Fibroblast of skin of left biceps (primary cell): Measurements from ENCODE around the gene PAK4.

ENCODE experiments used
- DNase-seq, 2 experiments: peaks; one replicate each; pipeline ENCODE4 v3.0.0-alpha.2; 2013; ENCODE audit warnings: low read depth in 2 of 2

The PAK4 gene

DNA sequence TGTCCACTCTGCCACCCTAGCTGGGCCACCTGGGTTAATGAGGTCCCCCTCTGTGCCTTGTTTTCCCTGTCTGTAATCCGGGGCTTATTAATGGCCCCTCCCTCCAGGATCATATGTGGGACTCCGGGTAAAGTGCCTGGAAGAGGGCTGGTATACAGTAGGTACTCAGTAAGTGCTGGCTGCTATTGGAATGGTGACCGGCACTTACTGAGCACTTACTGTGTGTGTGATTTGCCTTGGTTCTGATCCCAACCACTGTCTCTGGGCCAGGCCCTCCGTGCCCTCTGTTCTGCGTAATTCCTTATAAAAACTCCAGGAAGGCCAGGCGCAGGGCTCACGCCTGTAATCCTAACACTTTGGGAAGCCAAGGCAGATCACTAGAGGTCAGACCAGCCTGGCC is 40.3 kb downstream of the PAK4 start:
- no peak for DNase-seq

DNA sequence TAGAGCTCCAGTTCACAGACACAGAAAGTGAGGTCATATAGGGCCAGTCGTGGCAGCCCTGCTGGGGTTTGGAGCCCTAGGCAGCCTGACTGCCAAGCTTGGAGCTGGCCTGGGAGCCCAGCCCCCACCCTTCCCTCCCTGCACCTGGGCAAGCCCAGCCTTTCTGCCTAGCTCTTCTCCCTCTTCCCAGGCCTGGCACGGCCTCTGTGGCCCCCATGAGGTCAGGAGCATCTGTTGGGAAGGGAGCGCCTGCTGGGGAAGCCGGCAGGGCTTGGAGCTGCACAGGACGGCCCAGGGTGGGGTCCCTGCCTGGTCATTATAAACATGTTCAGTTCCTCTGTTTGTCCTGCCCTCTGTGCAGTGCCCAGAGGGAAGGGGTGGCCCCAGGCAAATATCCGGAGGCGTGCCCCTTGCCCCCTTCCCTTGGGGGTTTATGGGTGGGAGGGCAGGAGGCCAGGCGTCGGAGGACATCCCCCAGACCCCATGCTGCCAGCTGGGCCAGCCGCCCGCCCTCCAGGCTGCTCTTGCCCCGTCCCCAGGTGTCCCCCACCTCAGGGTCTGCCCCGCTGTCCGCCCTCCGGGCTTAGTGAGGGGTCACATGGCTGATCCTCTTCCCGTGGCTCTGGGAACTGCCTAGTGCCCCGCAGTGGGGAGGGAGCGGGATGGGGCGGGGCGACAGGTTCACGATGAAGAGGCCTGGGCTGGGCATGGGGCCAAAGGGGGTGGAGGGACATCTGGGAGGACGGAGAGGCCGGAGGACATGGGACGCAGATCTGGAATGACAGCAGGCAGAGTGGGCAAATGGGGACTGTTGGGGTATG is 41.2 kb downstream of the PAK4 start:
- DNase-seq = no peak

DNA sequence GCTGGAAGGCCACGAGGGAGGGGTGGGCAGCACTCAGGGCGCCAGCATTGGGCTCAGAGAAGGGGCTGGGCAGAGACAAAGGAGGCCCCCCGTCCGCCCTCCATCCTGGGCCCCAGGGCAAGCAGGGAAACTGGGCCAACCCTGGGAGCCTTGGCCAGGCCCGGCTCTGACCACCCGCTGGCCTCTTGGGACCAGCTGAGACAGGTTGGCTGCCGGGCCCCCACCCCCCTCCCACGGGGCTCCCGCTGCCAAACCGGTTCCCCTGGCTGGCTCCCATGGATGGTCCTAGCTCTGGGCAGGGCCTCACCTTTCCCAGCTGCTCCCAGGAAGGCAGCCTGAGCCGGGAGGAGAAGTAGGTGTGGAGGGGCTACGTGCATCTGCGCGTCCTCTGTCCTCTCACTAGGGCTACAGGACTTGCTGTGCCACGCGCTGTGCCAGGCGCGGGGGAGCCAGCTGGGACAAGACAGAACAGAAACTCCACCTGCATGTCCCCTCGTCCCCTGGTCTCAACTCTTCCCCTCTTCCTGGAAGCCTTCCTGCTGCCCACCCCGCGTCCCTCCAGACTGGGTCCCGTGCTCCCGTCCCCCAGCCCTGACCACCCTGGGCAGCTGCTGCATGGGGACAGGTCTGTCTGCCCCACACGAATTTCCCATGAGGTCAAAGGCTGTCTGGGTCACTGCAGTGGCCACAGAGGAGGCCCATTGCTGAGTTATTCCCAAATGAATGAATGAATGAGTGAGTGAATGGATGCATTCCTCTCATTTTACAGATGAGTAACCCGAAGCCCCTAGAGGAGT is 42.1 kb downstream of the PAK4 start:
- no peak for DNase-seq

DNA sequence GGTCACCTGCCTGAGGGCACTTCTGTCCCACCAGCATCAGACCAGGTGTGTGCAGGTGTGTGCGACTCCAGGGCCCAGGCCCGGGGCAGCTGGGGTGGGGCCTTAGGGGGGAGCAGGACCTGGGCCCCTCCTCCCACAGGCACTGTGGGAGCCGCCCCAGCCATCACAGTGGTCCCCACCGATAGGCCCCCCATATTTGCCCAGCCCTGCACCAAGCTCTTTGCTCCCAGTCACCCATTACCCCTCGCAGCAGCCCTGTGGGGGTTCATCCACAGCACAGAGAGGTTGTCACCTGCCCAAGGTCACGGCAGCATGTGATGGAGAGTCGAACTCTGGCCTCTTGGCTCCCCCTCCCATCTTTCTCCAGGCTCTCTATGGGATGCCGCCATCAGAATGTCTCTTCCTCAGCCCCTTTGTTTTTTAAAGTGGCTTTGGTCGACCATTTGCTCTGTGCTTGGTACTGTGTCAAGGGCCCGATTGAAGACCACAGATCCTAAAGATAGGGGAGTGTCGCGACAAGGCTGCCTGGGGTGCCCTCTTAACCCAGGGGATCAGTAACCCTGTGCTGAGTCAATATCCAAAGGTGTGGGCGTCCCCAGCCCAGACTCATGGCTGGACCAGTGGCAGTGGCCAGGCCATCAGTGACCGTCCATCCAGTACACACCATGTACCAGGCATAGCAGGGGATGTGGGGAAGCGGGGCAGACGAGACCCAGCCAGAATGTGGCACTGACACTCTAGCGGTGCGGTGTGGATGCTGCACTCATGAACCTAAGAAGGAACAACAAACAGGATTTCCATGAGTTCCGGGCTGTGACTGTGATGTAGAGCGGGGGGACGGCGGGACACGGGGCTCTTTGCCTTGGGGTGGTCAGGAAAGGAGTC is 42.9 kb downstream of the PAK4 start:
- no peak for DNase-seq

DNA sequence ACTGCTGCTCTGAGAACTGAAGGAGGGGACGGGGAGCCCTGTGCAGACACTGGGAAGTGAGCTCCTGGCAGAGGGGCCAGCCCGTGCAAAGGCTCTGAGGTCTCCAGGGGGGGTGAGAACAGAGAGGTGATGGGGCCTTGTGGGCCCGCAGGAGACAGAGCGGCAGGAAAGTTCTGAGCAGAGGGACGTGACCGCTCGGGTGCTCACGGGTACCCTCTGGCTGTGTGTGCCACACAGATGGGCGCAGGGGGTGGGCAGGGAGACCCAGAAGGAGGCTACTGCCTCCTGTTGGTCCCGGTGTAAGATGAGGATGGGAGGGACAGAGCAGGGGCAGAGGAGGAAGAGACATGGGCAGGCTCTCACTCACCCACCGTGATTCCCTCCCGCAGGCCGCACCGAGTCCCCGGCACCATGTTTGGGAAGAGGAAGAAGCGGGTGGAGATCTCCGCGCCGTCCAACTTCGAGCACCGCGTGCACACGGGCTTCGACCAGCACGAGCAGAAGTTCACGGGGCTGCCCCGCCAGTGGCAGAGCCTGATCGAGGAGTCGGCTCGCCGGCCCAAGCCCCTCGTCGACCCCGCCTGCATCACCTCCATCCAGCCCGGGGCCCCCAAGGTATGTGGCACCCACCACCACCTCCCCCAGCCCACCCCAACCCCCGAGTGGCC is 43.7 kb downstream of the PAK4 start:
- DNase-seq = no peak

DNA sequence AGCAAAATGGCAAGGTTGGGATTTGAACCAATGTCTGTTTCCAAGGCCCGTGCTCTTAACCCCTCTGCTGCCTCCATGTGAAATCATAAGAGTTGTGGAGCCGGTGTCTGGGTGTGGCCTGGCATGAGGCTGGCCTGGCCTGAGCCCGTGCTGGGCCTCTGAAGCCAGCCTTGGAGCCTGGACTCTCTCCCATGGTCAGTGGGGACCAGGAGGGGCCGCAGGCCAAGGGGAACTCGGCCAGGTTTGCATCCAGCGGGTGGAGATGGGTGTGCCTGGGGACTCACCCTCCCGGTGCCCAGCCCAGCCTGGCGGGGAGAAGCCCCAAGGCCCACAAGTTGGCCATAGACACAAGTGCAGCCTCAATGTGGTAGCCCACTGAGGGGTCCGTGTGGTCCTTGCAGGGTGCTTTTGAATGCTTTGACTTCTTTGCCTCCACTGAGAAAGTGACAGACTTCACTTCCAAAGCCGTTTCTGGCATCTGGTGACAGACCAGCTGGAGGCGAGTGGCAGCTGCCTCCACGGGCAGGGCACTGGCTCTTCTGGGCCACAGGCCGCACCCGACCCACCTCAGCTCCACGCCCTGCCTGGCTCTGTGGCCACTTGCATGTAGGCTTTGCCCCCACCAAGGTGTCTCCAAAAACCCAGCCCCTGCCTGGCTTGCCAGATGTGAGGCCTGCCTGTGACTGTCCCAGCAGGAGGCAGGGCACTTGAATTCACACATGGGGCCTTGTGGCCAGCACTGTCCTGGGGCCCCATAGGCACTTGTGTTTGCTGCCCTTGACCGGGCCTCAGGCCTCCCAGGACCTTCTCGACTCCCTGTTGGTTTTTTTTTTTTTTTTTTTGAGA is 45.0 kb downstream of the PAK4 start:
- no peak for DNase-seq

DNA sequence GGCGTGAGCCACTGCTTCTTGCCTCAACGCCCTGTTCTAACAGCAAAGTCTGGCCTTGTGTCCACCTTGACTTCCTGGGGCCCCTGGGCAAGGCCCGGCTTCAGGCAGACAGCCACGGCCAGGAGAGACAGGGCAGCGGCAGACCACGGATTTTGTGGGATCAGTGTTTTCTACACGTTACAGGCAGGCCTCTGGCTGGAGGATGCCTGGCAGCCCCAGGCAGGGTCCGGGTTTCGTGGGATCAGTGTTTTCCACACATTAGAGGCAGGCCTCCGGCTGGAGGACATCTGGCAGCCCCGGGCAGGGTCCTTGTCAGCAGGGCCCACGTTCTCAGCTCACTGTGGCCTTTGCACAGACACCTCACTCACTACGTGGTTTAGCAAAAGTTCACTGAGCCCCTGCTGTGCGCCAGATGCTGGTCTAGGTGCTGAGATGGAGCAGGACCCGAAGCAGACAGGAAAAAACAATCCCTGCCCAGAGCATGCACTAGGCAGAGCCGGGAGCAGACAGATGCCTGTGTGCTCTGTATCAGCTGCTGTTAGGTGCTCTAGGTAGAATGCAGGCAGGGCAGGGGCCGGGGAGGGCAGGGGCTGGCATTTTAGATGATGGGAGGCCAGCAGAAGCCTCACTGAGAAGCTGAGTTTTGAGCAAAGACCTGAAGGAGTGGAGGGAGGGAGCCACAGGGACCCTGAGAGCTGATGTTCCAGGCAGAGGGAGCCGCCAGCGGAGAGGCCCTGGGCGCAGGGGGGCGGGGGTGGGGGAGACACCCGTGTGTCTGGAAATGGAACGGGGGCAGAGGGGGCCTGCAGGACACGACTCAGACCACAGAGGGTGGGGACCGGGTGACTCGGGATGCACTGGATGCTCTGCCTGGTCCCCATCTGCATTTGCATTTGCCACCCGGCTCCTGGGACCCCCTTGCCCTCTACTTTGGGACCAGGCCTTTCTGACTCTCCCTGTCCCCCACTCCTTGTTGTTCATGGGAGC is 46.2 kb downstream of the PAK4 start:
- DNase-seq = no peak

DNA sequence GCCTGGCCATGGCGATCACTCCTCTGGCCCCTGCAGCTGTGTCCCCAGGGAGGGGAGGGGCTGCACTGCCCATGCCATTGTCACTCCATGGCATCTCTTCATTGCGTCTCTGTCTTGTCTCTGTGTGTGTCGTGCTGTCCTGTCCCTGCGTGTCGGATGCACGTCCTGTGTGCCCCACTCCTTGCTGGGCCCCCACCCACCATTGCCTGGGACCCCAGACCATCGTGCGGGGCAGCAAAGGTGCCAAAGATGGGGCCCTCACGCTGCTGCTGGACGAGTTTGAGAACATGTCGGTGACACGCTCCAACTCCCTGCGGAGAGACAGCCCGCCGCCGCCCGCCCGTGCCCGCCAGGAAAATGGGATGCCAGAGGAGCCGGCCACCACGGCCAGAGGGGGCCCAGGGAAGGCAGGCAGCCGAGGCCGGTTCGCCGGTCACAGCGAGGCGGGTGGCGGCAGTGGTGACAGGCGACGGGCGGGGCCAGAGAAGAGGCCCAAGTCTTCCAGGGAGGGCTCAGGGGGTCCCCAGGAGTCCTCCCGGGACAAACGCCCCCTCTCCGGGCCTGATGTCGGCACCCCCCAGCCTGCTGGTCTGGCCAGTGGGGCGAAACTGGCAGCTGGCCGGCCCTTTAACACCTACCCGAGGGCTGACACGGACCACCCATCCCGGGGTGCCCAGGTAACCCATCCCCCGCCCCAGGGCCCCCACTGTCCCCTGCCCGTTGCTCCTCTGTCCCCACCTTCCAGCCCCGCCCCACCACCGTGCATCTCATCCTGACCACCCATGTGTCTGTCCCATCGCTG is 47.3 kb downstream of the PAK4 start:
- no peak for DNase-seq

DNA sequence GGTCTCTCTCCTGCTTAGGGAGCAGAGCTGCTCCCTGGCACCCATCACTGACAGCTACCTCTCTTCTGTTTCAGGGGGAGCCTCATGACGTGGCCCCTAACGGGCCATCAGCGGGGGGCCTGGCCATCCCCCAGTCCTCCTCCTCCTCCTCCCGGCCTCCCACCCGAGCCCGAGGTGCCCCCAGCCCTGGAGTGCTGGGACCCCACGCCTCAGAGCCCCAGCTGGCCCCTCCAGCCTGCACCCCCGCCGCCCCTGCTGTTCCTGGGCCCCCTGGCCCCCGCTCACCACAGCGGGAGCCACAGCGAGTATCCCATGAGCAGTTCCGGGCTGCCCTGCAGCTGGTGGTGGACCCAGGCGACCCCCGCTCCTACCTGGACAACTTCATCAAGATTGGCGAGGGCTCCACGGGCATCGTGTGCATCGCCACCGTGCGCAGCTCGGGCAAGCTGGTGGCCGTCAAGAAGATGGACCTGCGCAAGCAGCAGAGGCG is 48.0 kb downstream of the PAK4 start:
- no peak for DNase-seq

DNA sequence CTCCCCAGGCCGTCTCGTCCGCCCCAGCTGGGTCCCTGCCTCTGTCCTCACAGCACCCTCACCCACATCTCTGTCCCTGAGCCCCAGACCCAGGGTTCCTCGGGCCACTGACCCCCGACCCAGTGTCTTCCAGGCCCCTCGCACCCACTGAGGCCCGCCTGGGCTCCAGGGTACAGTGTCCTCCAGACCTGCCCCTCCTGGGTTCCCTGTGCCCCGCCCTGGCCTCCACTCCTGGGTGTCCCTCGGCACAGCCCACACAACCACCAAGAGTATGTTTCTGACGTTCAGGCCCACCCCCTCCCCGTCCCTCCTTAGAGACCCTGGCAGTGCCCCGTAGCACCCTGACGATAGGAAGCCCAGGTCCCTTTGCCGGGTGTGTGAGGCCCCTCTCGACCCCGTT is 48.6 kb downstream of the PAK4 start:
- DNase-seq = no peak

DNA sequence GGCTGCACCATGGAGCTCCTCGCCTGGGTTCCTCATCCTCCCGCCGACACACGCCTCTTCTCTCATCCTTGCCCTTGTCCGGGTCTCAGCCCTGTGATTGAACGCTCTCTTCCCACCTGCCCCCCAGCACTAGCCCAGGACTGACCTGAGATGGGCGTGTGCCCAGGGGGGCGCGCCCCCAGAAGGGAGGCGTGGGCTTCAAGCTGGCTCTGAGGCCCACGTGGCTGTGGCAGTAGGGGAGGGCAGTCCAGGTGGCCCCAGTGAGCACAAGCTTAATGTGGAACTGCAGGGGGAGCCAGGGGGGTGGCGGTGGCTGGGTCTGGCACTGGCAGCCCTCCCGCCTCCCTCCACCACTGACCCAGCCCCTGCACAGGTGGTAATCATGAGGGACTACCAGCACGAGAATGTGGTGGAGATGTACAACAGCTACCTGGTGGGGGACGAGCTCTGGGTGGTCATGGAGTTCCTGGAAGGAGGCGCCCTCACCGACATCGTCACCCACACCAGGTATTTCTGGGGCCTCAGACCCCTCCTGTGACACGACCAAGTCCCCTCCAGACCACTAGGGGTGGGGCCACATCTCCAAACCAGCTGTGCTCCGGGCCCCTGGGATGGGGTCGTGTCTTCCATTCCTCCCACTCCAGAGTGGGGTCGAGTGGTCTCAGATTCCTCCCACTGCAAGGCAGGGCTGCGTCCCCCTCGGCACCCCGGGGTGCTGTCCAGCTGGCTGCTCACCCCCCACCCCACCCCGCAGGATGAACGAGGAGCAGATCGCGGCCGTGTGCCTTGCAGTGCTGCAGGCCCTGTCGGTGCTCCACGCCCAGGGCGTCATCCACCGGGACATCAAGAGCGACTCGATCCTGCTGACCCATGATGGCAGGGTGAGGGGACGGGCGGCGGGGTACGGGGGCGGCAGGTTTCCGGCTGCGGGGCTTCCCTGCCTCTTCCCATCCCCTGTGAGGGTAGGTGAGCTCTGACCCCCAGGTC is 49.3 kb downstream of the PAK4 start:
- DNase-seq = no peak

DNA sequence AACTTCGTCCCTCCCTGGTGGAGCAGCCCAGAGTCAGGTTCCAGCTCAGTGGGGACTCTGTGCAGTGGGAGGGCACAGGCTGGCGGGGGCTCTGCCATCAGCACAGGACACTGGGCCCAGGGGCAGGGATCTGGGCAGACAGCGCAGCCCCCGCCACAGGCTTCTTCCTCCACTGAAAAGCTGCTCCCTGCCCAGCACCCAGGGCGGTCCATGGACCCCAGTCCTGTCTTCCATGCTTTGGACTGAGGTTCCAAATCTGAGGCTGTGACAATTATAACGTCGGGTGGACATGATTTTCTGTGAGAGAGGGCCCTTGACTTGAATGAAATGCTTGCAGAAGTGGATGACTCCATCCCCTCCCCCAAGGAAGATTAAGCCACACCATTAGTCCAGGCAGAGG is 50.0 kb downstream of the PAK4 start:
- no peak for DNase-seq

DNA sequence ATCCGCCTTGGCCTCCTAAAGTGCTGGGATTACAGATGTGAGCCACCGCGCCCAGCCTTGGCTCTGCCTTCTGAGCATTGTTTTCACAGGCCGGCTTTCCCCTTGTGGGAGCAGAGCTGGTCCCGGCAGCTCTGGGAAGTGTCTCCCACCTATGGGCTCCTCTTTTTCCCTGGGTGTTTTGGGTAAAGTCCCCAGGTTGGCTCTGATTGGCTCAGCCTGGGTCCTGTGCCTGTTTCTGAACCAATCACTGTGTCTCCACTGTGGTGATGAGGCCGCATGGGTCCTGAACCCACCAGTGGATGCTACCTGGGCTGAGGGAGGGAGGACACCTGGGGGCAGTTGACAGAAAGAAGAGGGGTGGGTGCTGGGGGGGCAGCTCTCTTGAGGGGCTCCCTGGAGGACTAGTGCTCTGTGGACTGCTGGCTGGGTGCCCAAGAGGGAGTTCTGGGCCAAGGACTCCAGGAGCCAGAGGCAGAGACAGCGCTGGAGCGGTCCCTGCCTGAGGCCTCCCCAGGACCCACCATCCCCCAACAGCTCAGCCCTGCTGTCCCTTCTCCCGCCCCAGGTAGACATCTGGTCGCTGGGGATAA is 51.6 kb downstream of the PAK4 start:
- no peak for DNase-seq

DNA sequence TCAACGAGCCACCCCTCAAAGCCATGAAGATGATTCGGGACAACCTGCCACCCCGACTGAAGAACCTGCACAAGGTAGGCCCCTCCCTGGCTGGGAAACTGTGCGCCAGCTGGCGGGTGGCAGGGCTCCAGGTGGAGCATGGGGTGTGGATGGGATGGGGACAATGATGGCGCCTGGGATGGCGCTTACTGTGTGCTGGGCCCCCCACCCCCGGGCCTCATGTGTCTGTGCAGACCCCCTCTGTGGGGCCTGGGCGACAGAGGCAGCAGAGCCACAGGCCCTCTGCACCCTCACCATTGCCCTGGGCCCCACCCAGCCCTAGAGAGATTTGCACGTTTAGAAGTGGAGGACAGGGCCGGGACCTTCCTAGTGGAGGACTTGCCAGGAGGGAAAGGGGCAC is 52.1 kb downstream of the PAK4 start:
- no peak for DNase-seq

DNA sequence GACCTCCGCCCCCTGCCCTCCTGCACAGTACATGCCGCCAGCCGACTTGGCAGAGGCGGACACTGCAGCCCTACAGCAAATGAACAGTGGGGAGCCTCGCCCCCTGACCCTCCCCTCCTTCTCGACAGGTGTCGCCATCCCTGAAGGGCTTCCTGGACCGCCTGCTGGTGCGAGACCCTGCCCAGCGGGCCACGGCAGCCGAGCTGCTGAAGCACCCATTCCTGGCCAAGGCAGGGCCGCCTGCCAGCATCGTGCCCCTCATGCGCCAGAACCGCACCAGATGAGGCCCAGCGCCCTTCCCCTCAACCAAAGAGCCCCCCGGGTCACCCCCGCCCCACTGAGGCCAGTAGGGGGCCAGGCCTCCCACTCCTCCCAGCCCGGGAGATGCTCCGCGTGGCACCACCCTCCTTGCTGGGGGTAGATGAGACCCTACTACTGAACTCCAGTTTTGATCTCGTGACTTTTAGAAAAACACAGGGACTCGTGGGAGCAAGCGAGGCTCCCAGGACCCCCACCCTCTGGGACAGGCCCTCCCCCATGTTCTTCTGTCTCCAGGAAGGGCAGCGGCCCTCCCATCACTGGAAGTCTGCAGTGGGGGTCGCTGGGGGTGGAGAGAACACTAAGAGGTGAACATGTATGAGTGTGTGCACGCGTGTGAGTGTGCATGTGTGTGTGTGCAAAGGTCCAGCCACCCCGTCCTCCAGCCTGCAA is 52.9 kb downstream of the PAK4 start:
- no peak for DNase-seq

DNA sequence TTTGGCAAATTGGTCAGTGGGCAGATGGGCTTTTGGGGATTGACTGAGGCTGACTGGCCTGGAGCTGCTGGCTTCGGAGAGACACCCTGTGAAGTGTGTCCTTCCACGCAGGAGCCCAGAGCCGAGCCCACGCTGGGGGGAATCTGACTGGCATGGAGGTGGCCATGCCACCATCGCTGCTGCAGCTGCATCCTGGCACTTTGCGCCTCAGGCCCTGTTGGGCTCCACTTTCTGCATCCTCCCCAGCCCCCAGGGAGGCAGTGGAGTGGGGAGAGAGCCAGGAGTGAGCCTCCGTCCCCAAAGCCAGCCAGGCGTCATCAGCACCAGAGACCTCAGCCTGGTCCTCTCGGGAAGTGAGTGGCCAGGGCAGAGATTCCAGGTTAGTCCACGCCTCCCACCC is 54.2 kb downstream of the PAK4 start:
- no peak for DNase-seq
